HepG2 (cell line): Measurements from ENCODE around the gene TLE5. TPM values are rescaled to one million over a fixed set of nuclear protein-coding genes. Genes with fewer than 3 reads are reported as not detected.

Experiments
- CCDC6 ChIP-seq: sonication (generic); formaldehyde crosslinking; IDR thresholded peaks from 2 replicates; pipeline ENCODE4 v1.8.1; 2022; ENCODE audit warnings: mild to moderate bottlenecking, missing genetic modification reagents, moderate library complexity
- CHD4 ChIP-seq: fragments of 200-600 bp; sonication (generic); IDR thresholded peaks from 2 replicates; pipeline ENCODE4 v1.7.0; 2017; ENCODE audit warnings: mild to moderate bottlenecking, low read length, borderline replicate concordance
- ETV6 ChIP-seq: sonication (generic); formaldehyde crosslinking; conservative IDR thresholded peaks from 2 replicates; pipeline ENCODE4 v1.4.0; 2020; ENCODE audit warnings: missing genetic modification reagents
- GABPA ChIP-seq, 2 experiments: IDR thresholded peaks; 2 replicates each; pipeline ENCODE4 v1.6.1; 2011 to 2016; ENCODE audit warnings: low read depth in 2 of 2, low read length in 1 of 2, missing biosample characterization in 1 of 2, missing genetic modification characterization in 1 of 2
- HIVEP1 ChIP-seq: sonication (generic); formaldehyde crosslinking; IDR thresholded peaks from 2 replicates; pipeline ENCODE4 v1.4.0; 2020; ENCODE audit warnings: mild to moderate bottlenecking, missing genetic modification reagents
- HNRNPUL1 ChIP-seq: fragments of 200-400 bp; formaldehyde crosslinking; IDR thresholded peaks from 2 replicates; pipeline ENCODE4 v1.6.1; 2017; ENCODE audit warnings: low read depth, mild to moderate bottlenecking, low read length, moderate library complexity
- NFE2L1 ChIP-seq: sonication (generic); formaldehyde crosslinking; IDR thresholded peaks from 2 replicates; pipeline ENCODE4 v1.4.0; 2020; ENCODE audit warnings: missing genetic modification reagents, mild to moderate bottlenecking, borderline replicate concordance
- NR2F1 ChIP-seq, 2 experiments: fragments of 450-650 bp in 1 of 2; formaldehyde crosslinking in 1 of 2; IDR thresholded peaks; 2 replicates each; pipeline versions ENCODE4 v1.5.0 to v1.6.1; 2016 to 2020; ENCODE audit warnings: mild to moderate bottlenecking in 1 of 2, missing compliant biosample characterization in 1 of 2, missing genetic modification reagents in 1 of 2, moderate library complexity in 1 of 2
- PAWR ChIP-seq: sonication (generic); formaldehyde crosslinking; IDR thresholded peaks from 2 replicates; pipeline ENCODE4 v1.4.0; 2020; ENCODE audit warnings: missing genetic modification reagents, mild to moderate bottlenecking, borderline replicate concordance
- RXRA ChIP-seq: sonication (generic); formaldehyde crosslinking; IDR thresholded peaks from 2 replicates; pipeline ENCODE4 v1.5.1; 2020; ENCODE audit warnings: missing genetic modification reagents
- ZC3H13 ChIP-seq: sonication (generic); formaldehyde crosslinking; IDR thresholded peaks from 2 replicates; pipeline ENCODE4 v1.8.1; 2023; ENCODE audit warnings: mild to moderate bottlenecking, missing genetic modification reagents, moderate library complexity
- ZFP82 ChIP-seq: sonication (generic); formaldehyde crosslinking; IDR thresholded peaks from 2 replicates; pipeline ENCODE4 v1.5.1; 2020; ENCODE audit warnings: mild to moderate bottlenecking, missing genetic modification reagents, borderline replicate concordance
- ZFX ChIP-seq: sonication (generic); formaldehyde crosslinking; IDR thresholded peaks from 2 replicates; pipeline ENCODE4 v1.4.0; 2020; ENCODE audit warnings: mild to moderate bottlenecking, low read depth, missing genetic modification reagents, moderate library complexity
- ZNF746 ChIP-seq: sonication (generic); formaldehyde crosslinking; IDR thresholded peaks from 2 replicates; pipeline ENCODE4 v1.8.0; 2022; ENCODE audit warnings: mild to moderate bottlenecking, missing genetic modification reagents
- ZNF788 ChIP-seq: sonication (generic); formaldehyde crosslinking; IDR thresholded peaks from 2 replicates; pipeline ENCODE4 v1.5.0; 2020; ENCODE audit warnings: mild to moderate bottlenecking, missing genetic modification reagents, borderline replicate concordance
- polyA plus RNA-seq, 8 experiments: library from polyadenylated mRNA; depleted of rRNA in 3 of 8; stranded (reverse) in 7 of 8; unstranded in 1 of 8; fragments of >200 nt; fragmentation: Illumina TruSeq in 4 of 8; extraction: Trizol in 4 of 8; gene quantifications; 2 replicates each; pipeline versions ENCODE4 v1.2.1 to v1.2.3, GENCODE V29; 2011 to 2016; ENCODE audit warnings: low read depth in 4 of 8, missing spikeins in 1 of 8, mixed read lengths in 1 of 8; ENCODE audit not compliant: insufficient read depth in 1 of 8
- total RNA-seq, 5 experiments: library from RNA; depleted of rRNA; stranded (reverse); fragments of >200 nt; fragmentation: Illumina TruSeq; extraction: Trizol; gene quantifications; 2 replicates each; pipeline ENCODE4 v1.2.3, GENCODE V29; 2016; ENCODE audit warnings: low read depth in 1 of 5
- TF ChIP-seq, protein P1 (sequence below): sonication (generic); formaldehyde crosslinking; IDR thresholded peaks from 2 replicates; pipeline ENCODE4 v1.4.0; 2020; ENCODE audit warnings: mild to moderate bottlenecking, low read depth, missing genetic modification reagents
- TF ChIP-seq, protein P2 (sequence below): sonication (generic); formaldehyde crosslinking; conservative IDR thresholded peaks from 2 replicates; pipeline ENCODE4 v1.5.0; 2020; ENCODE audit warnings: missing genetic modification reagents
- TF ChIP-seq, protein P3 (sequence below): sonication (generic); formaldehyde crosslinking; IDR thresholded peaks from 2 replicates; pipeline ENCODE4 v1.4.0; 2020; ENCODE audit warnings: missing genetic modification reagents, borderline replicate concordance

The TLE5 gene
- total and polyA plus RNA-seq, 2 of the 13 experiments (the other 11 are each of a cell fraction or from before 2014, with no cell fraction given) = 62.8 to 189 TPM

DNA sequence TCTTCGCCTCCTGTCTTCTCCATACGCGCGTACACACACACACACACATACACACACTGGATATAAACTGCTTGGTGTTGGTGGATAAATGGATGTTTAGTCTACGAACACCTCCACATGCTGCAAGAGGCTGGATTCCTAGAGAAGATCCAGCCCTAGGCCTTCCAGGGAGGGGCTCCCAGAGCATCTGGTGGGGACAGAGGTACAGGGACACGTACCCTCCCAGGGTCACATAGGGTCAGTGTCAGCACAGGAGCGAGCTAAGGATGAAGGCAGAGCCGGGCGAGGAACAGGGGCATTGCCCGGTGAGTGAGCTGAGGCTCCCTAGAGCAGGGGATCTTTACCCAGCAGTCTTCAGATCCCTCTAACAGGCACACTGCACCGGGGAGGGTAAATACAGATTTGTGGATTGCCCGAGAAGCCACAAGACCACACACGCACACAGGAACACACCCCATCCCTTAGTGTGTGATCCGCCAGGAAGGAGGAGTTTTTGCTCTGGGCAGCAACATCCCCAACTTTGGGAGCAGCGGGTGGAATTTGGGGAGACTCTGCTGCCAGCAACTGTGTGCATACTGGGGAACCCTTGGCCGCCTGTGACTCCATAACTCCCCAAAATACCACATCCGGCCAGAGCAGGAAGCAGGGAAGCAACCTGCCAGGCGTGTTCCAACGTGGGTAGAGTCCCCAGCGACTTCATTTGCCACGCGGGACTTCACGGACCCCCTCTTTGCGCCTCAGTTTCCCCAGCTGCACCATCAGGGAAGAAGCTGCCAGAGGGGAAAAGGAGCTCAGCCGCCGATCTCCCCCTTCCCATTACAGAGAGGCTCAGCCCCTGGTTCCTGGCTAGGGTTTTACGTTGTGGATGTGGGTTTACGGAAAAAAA lies 27.4 kb downstream of the TLE5 start (continued):
- TF ChIP-seq, protein P1, sequence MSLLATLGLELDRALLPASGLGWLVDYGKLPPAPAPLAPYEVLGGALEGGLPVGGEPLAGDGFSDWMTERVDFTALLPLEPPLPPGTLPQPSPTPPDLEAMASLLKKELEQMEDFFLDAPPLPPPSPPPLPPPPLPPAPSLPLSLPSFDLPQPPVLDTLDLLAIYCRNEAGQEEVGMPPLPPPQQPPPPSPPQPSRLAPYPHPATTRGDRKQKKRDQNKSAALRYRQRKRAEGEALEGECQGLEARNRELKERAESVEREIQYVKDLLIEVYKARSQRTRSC (CRISPR knock-in tag) = 0 out of 2 replicates have a peak, but pooled peaks have one; percentile 28
- TF ChIP-seq, protein P2, sequence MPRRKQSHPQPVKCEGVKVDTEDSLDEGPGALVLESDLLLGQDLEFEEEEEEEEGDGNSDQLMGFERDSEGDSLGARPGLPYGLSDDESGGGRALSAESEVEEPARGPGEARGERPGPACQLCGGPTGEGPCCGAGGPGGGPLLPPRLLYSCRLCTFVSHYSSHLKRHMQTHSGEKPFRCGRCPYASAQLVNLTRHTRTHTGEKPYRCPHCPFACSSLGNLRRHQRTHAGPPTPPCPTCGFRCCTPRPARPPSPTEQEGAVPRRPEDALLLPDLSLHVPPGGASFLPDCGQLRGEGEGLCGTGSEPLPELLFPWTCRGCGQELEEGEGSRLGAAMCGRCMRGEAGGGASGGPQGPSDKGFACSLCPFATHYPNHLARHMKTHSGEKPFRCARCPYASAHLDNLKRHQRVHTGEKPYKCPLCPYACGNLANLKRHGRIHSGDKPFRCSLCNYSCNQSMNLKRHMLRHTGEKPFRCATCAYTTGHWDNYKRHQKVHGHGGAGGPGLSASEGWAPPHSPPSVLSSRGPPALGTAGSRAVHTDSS = no peak
- no peak for TF ChIP-seq NFE2L1
- TF ChIP-seq ETV6 = no peak
- TF ChIP-seq CHD4 = 0 out of 2 replicates have a peak, but pooled peaks have one; percentile 10
- TF ChIP-seq, protein P3, sequence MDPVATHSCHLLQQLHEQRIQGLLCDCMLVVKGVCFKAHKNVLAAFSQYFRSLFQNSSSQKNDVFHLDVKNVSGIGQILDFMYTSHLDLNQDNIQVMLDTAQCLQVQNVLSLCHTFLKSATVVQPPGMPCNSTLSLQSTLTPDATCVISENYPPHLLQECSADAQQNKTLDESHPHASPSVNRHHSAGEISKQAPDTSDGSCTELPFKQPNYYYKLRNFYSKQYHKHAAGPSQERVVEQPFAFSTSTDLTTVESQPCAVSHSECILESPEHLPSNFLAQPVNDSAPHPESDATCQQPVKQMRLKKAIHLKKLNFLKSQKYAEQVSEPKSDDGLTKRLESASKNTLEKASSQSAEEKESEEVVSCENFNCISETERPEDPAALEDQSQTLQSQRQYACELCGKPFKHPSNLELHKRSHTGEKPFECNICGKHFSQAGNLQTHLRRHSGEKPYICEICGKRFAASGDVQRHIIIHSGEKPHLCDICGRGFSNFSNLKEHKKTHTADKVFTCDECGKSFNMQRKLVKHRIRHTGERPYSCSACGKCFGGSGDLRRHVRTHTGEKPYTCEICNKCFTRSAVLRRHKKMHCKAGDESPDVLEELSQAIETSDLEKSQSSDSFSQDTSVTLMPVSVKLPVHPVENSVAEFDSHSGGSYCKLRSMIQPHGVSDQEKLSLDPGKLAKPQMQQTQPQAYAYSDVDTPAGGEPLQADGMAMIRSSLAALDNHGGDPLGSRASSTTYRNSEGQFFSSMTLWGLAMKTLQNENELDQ = no peak
- TF ChIP-seq ZC3H13 (CRISPR knock-in tag) = 0 out of 2 replicates have a peak, but pooled peaks have one; percentile 43
- TF ChIP-seq GABPA (IDR thresholded peaks at IDR 0.05; ENCODE audit: low read depth, low read length) = peak; percentile 31; the same call in 1 of the 2 replicates
- 0 out of 2 replicates have a peak, but pooled peaks have one; percentile 24 for TF ChIP-seq GABPA (CRISPR knock-in tag; IDR thresholded peaks at IDR 0.05; ENCODE audit: low read depth)
- TF ChIP-seq ZNF746 (CRISPR knock-in tag) = peak; percentile 60; the same call in 1 of the 2 replicates
- TF ChIP-seq ZFP82 (CRISPR knock-in tag) = 0 out of 2 replicates have a peak, but pooled peaks have one; percentile 44
- peak; percentile 60; the same call in 1 of the 2 replicates for TF ChIP-seq ZNF788 (CRISPR knock-in tag)
- TF ChIP-seq HIVEP1 (CRISPR knock-in tag) = peak; percentile 30; the same call in 1 of the 2 replicates
- TF ChIP-seq ZFX (CRISPR knock-in tag) = 0 out of 2 replicates have a peak, but pooled peaks have one; percentile 30
- peak in 1 of 2 experiments; percentile 38; a peak in 1 of 4 replicates for TF ChIP-seq NR2F1 (CRISPR knock-in tag; IDR thresholded peaks at IDR 0.05)
- TF ChIP-seq CCDC6 (CRISPR knock-in tag) = peak; percentile 33; the same call in 1 of the 2 replicates
- 0 out of 2 replicates have a peak, but pooled peaks have one; percentile 56 for TF ChIP-seq PAWR (CRISPR knock-in tag)
- TF ChIP-seq RXRA (CRISPR knock-in tag) = peak; percentile 78
- no peak for TF ChIP-seq HNRNPUL1
